Heart left ventricle (tissue), 13 donors: Measurements from ENCODE around the gene MMP17.

Experiments used
- POLR2A ChIP-seq, 2 donors: fragments of 450-650 bp; IDR thresholded peaks; one replicate each; pipeline ENCODE4 v1.6.1; 2017; ENCODE audit warnings: antibody characterized with exemption in 2 of 2, mild to moderate bottlenecking in 2 of 2, moderate library complexity in 2 of 2
- TF ChIP-seq, protein P1 (sequence below), 12 donors: fragments of 200-600 bp; sonication (generic) in 4 of 12; IDR thresholded peaks; one replicate each; pipeline versions ENCODE4 v1.5.0 to v1.8.0; 2018 to 2022; ENCODE audit warnings: antibody characterized with exemption in 12 of 12, mild to moderate bottlenecking in 5 of 12
- donor health status: ischemic (EF 13 %, LVEDD 7.1; RV severe dilation, severe dysfunction).
- donor health status: DM: no; HTN: yes; CAD: no.
- donor health status: DM: no; HTN: no; CAD: no.
- donor health status: ischemic (EF 25% LVEDD 6.9; RV normal size, moderate dysfunction).
- donor health status: ischemic (EF 25% LVEDD 5.7; RV mildly dilated, moderate dysfunction).
- donor health status: ischemic (EF 35%, LVEDD 5.7; RV mildly dilated, moderate dysfunction).
- donor health status: nonischemic (EF 11% LVEDD 7.7; RV severe dilation, severe dysfunction).
- donor health status: DM: yes; HTN: yes; CAD: no.
- donor health status: PGD.
- donor health status: ischemic (EF 29% LVEDD 5.4; RV normal size, mild dysfunction).
- donor health status: nonischemic (EF 23%, LVEDD 6.1; RV moderate dilation, normal function).

DNA sequence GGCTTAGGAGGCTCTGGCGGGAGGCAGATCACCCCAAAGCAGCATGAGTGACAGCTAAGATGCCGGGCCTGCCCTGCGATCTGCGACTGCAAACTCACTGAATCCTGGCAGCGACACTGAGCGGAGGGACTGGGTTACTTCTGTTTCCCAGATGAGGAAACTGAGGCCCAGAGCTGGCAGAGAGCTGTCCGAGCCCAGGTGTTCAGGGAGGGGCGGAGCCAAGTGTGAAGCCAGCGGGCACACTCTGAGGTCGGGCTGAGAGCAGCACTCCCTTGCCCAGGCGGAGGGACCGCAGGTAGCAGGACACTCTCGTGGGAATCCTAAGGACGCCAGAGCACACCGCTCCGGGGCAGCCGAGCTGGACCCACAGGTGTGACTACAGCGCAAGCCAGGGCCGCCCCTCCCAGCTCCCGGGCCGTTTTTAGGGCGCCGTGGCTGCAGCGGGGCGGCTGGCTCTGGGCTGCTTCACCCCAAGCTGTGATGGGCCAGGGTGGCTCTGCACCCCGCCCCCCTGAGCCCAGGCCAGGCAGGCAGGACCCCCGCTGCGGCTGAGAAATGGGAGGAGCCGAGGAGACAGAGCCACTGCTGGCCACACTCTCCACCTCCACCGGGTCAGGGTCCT lies 27.4 kb downstream of the MMP17 start:
- TF ChIP-seq, protein P1, sequence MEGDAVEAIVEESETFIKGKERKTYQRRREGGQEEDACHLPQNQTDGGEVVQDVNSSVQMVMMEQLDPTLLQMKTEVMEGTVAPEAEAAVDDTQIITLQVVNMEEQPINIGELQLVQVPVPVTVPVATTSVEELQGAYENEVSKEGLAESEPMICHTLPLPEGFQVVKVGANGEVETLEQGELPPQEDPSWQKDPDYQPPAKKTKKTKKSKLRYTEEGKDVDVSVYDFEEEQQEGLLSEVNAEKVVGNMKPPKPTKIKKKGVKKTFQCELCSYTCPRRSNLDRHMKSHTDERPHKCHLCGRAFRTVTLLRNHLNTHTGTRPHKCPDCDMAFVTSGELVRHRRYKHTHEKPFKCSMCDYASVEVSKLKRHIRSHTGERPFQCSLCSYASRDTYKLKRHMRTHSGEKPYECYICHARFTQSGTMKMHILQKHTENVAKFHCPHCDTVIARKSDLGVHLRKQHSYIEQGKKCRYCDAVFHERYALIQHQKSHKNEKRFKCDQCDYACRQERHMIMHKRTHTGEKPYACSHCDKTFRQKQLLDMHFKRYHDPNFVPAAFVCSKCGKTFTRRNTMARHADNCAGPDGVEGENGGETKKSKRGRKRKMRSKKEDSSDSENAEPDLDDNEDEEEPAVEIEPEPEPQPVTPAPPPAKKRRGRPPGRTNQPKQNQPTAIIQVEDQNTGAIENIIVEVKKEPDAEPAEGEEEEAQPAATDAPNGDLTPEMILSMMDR (IDR thresholded peaks at IDR 0.05) = no peak
- no peak for TF ChIP-seq POLR2A (IDR thresholded peaks at IDR 0.05)
